Lower leg skin (tissue), 3 donors: Measurements from ENCODE around the gene TMEM62.

Experiments used
- CTCF ChIP-seq, 3 donors: fragments of 450-650 bp; IDR thresholded peaks; one replicate each; pipeline ENCODE4 v1.5.1; 2016; ENCODE audit warnings: antibody characterized with exemption in 3 of 3, mild to moderate bottlenecking in 3 of 3, moderate library complexity in 2 of 3
- POLR2A ChIP-seq, 2 donors: fragments of 450-650 bp; IDR thresholded peaks; one replicate each; pipeline ENCODE4 v1.6.1; 2016 to 2017; ENCODE audit warnings: antibody characterized with exemption in 2 of 2, mild to moderate bottlenecking in 1 of 2, moderate library complexity in 1 of 2

GRCh38 chr15:43106486-43106829 lies 26.9 kb upstream of the TMEM62 start:
- TF ChIP-seq POLR2A (IDR thresholded peaks at IDR 0.05) (no peak), CTCF (IDR thresholded peaks at IDR 0.05) (no peak)
